ENCODE data around the gene CHID1. TPM values are rescaled to one million over a fixed set of nuclear protein-coding genes. Genes with fewer than 3 reads are reported as not detected.

CHID1 gene
- total and polyA plus RNA-seq, 2 donors (not counting 1 experiment from before 2014, with no cell fraction given): 54.3 to 68.4 TPM

DNA sequence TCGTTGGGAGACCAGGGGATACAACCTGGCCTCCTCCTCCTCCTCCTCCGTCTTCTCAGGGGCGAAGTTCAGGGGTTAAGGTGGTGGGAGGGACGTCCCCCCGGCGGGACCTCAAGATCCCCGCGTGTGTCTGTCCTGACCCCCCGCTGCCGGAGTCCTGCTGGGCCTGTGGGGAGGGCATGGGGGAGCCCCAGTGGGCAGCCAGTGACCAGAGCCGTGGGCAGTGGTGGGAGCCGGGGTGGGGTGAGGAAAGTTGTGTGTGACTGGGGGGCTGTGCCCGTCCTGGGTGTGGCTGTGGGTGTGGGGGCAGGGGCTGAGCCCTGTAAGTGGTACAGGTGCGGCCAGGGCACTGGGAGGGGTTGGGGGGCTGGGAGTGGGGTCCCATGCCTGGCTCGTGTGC lies 57.8 kb downstream of the CHID1 start:
- no peak overlapping the region for H2AFZ ChIP-seq (ENCODE audit: low read length)
- peaks cover 9% of the 10 kb centered on the region for H3K36me3 ChIP-seq (ENCODE audit: control insufficient read depth, insufficient read depth, low read length)
- H3K4me1 ChIP-seq (ENCODE audit: control insufficient read depth, extremely low read depth, insufficient read depth, low read length): peaks cover 15% of the 10 kb centered on the region
- H3K4me3 ChIP-seq (replicated peaks in 1 of 4; ENCODE audit: control extremely low read depth in 1 of 4, insufficient read depth in 1 of 4, low read depth in 3 of 4, low read length in 4 of 4): no peak overlapping the region
- no peak for DNase-seq (ENCODE audit: low read depth in 2 of 2)
- H3K27ac ChIP-seq (ENCODE audit: insufficient read depth, low read length): no peak overlapping the region
- peaks cover 27% of the 10 kb centered on the region for H3K79me2 ChIP-seq (ENCODE audit: control insufficient read depth, insufficient read depth, low read length)
- H4K20me1 ChIP-seq (ENCODE audit: control insufficient read depth, extremely low read depth, insufficient read depth, low read length): no peaks in the 10 kb centered on the region
- no peak overlapping the region for H3K4me2 ChIP-seq (ENCODE audit: extremely low read depth, insufficient read depth, low read length)
- TF ChIP-seq, protein P1, sequence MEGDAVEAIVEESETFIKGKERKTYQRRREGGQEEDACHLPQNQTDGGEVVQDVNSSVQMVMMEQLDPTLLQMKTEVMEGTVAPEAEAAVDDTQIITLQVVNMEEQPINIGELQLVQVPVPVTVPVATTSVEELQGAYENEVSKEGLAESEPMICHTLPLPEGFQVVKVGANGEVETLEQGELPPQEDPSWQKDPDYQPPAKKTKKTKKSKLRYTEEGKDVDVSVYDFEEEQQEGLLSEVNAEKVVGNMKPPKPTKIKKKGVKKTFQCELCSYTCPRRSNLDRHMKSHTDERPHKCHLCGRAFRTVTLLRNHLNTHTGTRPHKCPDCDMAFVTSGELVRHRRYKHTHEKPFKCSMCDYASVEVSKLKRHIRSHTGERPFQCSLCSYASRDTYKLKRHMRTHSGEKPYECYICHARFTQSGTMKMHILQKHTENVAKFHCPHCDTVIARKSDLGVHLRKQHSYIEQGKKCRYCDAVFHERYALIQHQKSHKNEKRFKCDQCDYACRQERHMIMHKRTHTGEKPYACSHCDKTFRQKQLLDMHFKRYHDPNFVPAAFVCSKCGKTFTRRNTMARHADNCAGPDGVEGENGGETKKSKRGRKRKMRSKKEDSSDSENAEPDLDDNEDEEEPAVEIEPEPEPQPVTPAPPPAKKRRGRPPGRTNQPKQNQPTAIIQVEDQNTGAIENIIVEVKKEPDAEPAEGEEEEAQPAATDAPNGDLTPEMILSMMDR (conservative IDR thresholded peaks at IDR 0.05 in 1 of 2, IDR thresholded peaks at IDR 0.05 in 1 of 2; ENCODE audit: low read depth in 1 of 2, low read length in 2 of 2): no peak
- no peak for TF ChIP-seq EZH2 (IDR thresholded peaks at IDR 0.05; ENCODE audit: low read length, missing control alignments)
- H3K9ac ChIP-seq (ENCODE audit: insufficient read depth, low read length): no peak overlapping the region
- H3K9me3 ChIP-seq (ENCODE audit: control insufficient read depth, insufficient read depth, low read depth, low read length): no peaks in the 10 kb centered on the region
- no peaks in the 10 kb centered on the region for H3K27me3 ChIP-seq (ENCODE audit: control insufficient read depth, insufficient read depth, low read length)

DNA sequence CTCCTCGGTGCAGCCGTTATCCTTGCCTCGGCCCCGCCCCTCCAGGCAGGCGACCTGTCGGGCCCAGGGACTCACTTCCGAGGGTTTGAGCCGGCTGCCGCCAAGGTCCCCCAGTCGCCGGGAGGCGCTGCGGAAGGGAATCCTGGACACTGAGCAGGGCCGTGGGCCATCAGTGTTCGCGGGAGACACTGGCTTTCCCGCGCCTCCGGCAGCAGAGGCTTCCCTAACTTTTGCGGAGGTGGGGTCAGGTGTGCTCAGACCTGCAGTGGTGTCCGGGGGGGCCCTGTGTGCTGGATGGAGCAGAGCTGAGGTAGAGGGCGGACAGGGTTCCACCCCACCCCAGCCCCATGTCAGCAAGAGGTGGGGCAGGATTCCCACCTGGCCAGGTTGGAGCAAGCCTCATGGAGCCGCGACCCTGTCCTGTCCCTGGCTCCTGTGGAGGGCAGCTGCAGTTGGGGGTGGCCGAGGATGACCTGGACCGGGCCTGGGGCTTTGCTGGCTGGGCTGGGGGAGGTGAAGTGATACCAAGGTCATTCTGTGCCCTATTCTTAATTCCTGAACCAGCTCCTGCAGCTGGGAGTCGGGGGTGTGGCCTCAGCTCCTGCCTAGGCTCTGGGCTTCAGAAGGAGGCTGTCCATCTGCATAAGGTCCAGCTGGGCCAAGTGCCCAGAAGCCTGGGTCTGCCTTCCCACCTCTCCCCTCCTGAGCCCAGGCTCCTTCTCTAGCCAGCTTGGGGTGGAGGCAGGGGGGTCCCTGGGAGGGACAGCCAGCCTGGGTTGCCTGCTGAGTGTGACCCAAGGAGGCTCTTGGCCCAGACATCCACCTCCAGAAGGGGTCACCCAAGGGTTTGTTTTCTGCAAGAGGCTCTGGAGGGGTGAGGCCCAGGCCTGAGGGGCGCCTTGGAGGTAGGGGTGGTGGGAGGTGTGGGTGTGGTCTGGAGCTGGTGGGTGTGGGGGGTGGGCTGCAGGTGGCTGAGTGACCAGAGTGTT lies 59.5 kb downstream of the CHID1 start:
- Histone ChIP-seq H3K27me3 (ENCODE audit: control insufficient read depth, insufficient read depth, low read length) (no peaks in the 10 kb centered on the region), H3K27ac (ENCODE audit: insufficient read depth, low read length) (no peak overlapping the region), H3K4me3 (replicated peaks in 1 of 4; ENCODE audit: control extremely low read depth in 1 of 4, insufficient read depth in 1 of 4, low read depth in 3 of 4, low read length in 4 of 4) (peak overlapping the region in 2 of 4 experiments; percentile 33 to 57), H2AFZ (ENCODE audit: low read length) (no peak overlapping the region), H3K4me2 (ENCODE audit: extremely low read depth, insufficient read depth, low read length) (peak overlapping the region; percentile 51), H3K4me1 (ENCODE audit: control insufficient read depth, extremely low read depth, insufficient read depth, low read length) (peaks cover 25% of the 10 kb centered on the region), H3K9ac (ENCODE audit: insufficient read depth, low read length) (no peak overlapping the region), H3K9me3 (ENCODE audit: control insufficient read depth, insufficient read depth, low read depth, low read length) (no peaks in the 10 kb centered on the region), H3K79me2 (ENCODE audit: control insufficient read depth, insufficient read depth, low read length) (peaks cover 39% of the 10 kb centered on the region), H4K20me1 (ENCODE audit: control insufficient read depth, extremely low read depth, insufficient read depth, low read length) (no peaks in the 10 kb centered on the region), H3K36me3 (ENCODE audit: control insufficient read depth, insufficient read depth, low read length) (peaks cover 6% of the 10 kb centered on the region)
- no peak for DNase-seq (ENCODE audit: low read depth in 2 of 2)
- no peak for TF ChIP-seq EZH2 (IDR thresholded peaks at IDR 0.05; ENCODE audit: low read length, missing control alignments)
- TF ChIP-seq, protein P1 (conservative IDR thresholded peaks at IDR 0.05 in 1 of 2, IDR thresholded peaks at IDR 0.05 in 1 of 2; ENCODE audit: low read depth in 1 of 2, low read length in 2 of 2): no peak

DNA sequence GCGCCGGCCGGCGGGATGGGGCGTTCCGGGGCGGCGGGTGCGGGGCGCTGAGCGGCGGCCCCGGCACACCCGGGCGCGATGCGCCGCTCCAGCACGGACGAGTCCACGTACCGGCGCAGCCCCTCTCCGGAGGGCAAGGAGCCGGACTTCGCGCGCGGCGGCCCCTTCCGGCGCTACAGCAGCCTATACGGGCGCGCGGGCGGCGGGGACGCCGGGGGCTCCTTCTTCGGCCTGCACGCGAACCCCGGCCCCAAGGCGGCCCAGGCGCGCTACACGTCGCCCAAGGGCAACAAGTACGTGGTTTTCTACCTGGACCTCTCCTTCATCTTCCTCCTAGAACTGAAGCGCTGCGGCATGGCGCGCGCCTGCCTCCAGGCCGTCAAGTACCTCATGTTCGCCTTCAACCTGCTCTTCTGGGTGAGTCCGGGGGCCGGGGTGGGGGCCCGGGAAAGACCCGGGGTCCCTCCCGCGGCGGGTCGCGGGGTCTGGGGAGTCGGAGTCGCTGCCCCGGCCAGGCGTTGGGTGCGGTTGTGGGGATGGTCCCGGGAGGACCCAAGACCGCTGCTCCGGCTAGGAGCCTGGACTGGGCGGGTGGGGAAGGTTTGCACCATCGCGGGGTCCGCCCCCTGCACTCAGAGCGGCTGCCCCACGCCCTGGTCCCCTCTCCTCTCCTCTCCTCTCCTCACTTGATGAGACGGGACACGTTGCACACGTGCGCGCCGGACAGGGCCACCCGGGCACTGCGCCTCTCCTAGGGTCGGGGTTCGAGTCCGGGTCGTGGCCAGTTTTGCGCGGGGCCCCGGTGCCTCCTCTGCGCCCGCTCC lies 60.4 kb downstream of the CHID1 start:
- no peak overlapping the region for H2AFZ ChIP-seq (ENCODE audit: low read length)
- H3K27ac ChIP-seq (ENCODE audit: insufficient read depth, low read length): no peak overlapping the region
- H4K20me1 ChIP-seq (ENCODE audit: control insufficient read depth, extremely low read depth, insufficient read depth, low read length): no peaks in the 10 kb centered on the region
- no peak for DNase-seq (ENCODE audit: low read depth in 2 of 2)
- H3K4me1 ChIP-seq (ENCODE audit: control insufficient read depth, extremely low read depth, insufficient read depth, low read length): peaks cover 34% of the 10 kb centered on the region
- H3K79me2 ChIP-seq (ENCODE audit: control insufficient read depth, insufficient read depth, low read length): peaks cover 48% of the 10 kb centered on the region
- H3K4me2 ChIP-seq (ENCODE audit: extremely low read depth, insufficient read depth, low read length): peak overlapping the region; percentile 51
- H3K27me3 ChIP-seq (ENCODE audit: control insufficient read depth, insufficient read depth, low read length): no peaks in the 10 kb centered on the region
- H3K9ac ChIP-seq (ENCODE audit: insufficient read depth, low read length): peak overlapping the region; percentile 16
- H3K4me3 ChIP-seq (replicated peaks in 1 of 4; ENCODE audit: control extremely low read depth in 1 of 4, insufficient read depth in 1 of 4, low read depth in 3 of 4, low read length in 4 of 4): peak overlapping the region; percentile 21 to 57 (median 38)
- TF ChIP-seq, protein P1 (conservative IDR thresholded peaks at IDR 0.05 in 1 of 2, IDR thresholded peaks at IDR 0.05 in 1 of 2; ENCODE audit: low read depth in 1 of 2, low read length in 2 of 2): no peak
- no peak for TF ChIP-seq EZH2 (IDR thresholded peaks at IDR 0.05; ENCODE audit: low read length, missing control alignments)
- H3K36me3 ChIP-seq (ENCODE audit: control insufficient read depth, insufficient read depth, low read length): peaks cover 4% of the 10 kb centered on the region
- no peaks in the 10 kb centered on the region for H3K9me3 ChIP-seq (ENCODE audit: control insufficient read depth, insufficient read depth, low read depth, low read length)
